ENCODE results near the gene SPINK13.
"Not testable (repeated sequence)": the region's sequence is repeated elsewhere in the genome, so short reads cannot be mapped to it uniquely, and the experiment has no call there.

SPINK13 gene

GRCh38 chr5:148268566-148268965 is at the start of gene SPINK13:
TSS of gene SPINK13 (plus strand) at chr5:148268794. CDS start at chr5:148270073, 1,279 bp downstream.
- no peak for DNase-seq (ENCODE audit: low spot score)

- no peak for DNase-seq (ENCODE audit: low spot score)
Observed at GRCh38 chr5:148221508-148221907, 47.1 kb upstream of the SPINK13 start.

GRCh38 chr5:148224117-148224742 is 44.4 kb upstream of the SPINK13 start:
- DNase-seq (ENCODE audit: low spot score), result no peak

- no peak for DNase-seq (ENCODE audit: low spot score)
Observed at GRCh38 chr5:148228392-148228984, 40.1 kb upstream of the SPINK13 start.

GRCh38 chr5:148229840-148230239 is 38.8 kb upstream of the SPINK13 start:
- no peak for DNase-seq (ENCODE audit: low spot score)

- no peak for DNase-seq (ENCODE audit: low spot score)
Observed at GRCh38 chr5:148230240-148230639, 38.4 kb upstream of the SPINK13 start.

GRCh38 chr5:148237785-148238417 is 30.7 kb upstream of the SPINK13 start:
- no peak for DNase-seq (ENCODE audit: low spot score)

- no peak for DNase-seq (ENCODE audit: low spot score)
Observed at GRCh38 chr5:148238418-148238794, 30.2 kb upstream of the SPINK13 start, which contains the start of gene MARCOL. TSS of gene MARCOL (plus strand) at chr5:148238525. CDS start at chr5:148238598, 73 bp downstream.

- no peak for DNase-seq (ENCODE audit: low spot score)
Observed at GRCh38 chr5:148248894-148249293, 19.7 kb upstream of the SPINK13 start.

- no peak for DNase-seq (ENCODE audit: low spot score)
Observed at GRCh38 chr5:148255456-148255855, 13.1 kb upstream of the SPINK13 start.

- no peak for DNase-seq (ENCODE audit: low spot score)
Observed at GRCh38 chr5:148259288-148259687, 9.3 kb upstream of the SPINK13 start.

GRCh38 chr5:148261221-148261620 is 7.4 kb upstream of the SPINK13 start:
- no peak for DNase-seq (ENCODE audit: low spot score)

- no peak for DNase-seq (ENCODE audit: low spot score)
Observed at GRCh38 chr5:148267962-148268361, 632 bp upstream of the SPINK13 start.

GRCh38 chr5:148275129-148275528 is 6.5 kb downstream of the SPINK13 start:
- DNase-seq (ENCODE audit: low spot score), result not testable (repeated sequence)

GRCh38 chr5:148280893-148281292 is 12.3 kb downstream of the SPINK13 start:
- not testable (repeated sequence) for DNase-seq (ENCODE audit: low spot score)

GRCh38 chr5:148281336-148281735 is 12.7 kb downstream of the SPINK13 start:
- not testable (repeated sequence) for DNase-seq (ENCODE audit: low spot score)

- peak; percentile 11 for DNase-seq (ENCODE audit: low spot score)
Observed at GRCh38 chr5:148290271-148291195, 21.9 kb downstream of the SPINK13 start.

GRCh38 chr5:148297731-148298130 is 29.1 kb downstream of the SPINK13 start:
- no peak for DNase-seq (ENCODE audit: low spot score)

- DNase-seq (ENCODE audit: low spot score), result no peak
Observed at GRCh38 chr5:148306446-148306845, 37.9 kb downstream of the SPINK13 start.

- no peak for DNase-seq (ENCODE audit: low spot score)
Observed at GRCh38 chr5:148309019-148309418, 40.4 kb downstream of the SPINK13 start.

GRCh38 chr5:148309746-148310145 is 41.2 kb downstream of the SPINK13 start:
- no peak for DNase-seq (ENCODE audit: low spot score)

GRCh38 chr5:148311484-148311883 is 42.9 kb downstream of the SPINK13 start:
- DNase-seq (ENCODE audit: low spot score), result no peak

Data from cerebellar cortex (tissue), 1 donor.